Measurements from ENCODE around the gene GLP1R. TPM values are rescaled to one million over a fixed set of nuclear protein-coding genes. Genes with fewer than 3 reads are reported as not detected.

The GLP1R gene
- total RNA-seq, 3 donors from 2014 or later (not counting 1 experiment from before 2014, with no cell fraction given): 2.2 to 6.5 (median 3.0) TPM

- H3K9me3 ChIP-seq (ENCODE audit: control insufficient read depth, insufficient read depth, low read length): no peaks in the 10 kb centered on the region
- no peaks in the 10 kb centered on the region for H3K27me3 ChIP-seq (ENCODE audit: control insufficient read depth, insufficient read depth, low read length)
- Mint-ChIP-seq H3K4me1 (no peaks in the 10 kb centered on the region), H3K27me3 (ENCODE audit: low read depth in 2 of 2) (peaks cover 0 to 7% of the 10 kb centered on the region in 2 donors), H3K27ac (no peak overlapping the region), H3K36me3 (no peaks in the 10 kb centered on the region), H3K9me3 (no peaks in the 10 kb centered on the region), H3K4me3 (no peak overlapping the region)
- H3K4me1 ChIP-seq (ENCODE audit: control insufficient read depth, insufficient read depth, low read length): no peaks in the 10 kb centered on the region
- ATAC-seq (peak in 1 of 3 donors; percentile 34), DNase-seq (no peak)
- intact Hi-C loops (cut with micrococcal nuclease): no loop called here
- no peaks in the 10 kb centered on the region for H3K36me3 ChIP-seq (ENCODE audit: control insufficient read depth, insufficient read depth, low read length)
- WGBS (ENCODE audit: insufficient coverage): 93% methylated on average over 9 of the region's 9 CpGs
- H3K4me3 ChIP-seq (ENCODE audit: low read length): no peak overlapping the region
- H3K27ac ChIP-seq (ENCODE audit: low read length): no peak overlapping the region
- TF ChIP-seq CTCF (IDR thresholded peaks at IDR 0.05): no peak
Measured at GRCh38 chr6:39072830-39073229, 24.2 kb downstream of the GLP1R start.

GRCh38 chr6:39073471-39074355 lies 25.1 kb downstream of the GLP1R start:
- ATAC-seq: no peak
- H3K4me1 Mint-ChIP-seq: no peaks in the 10 kb centered on the region
- intact Hi-C loops (cut with micrococcal nuclease): no loop called here

DNA sequence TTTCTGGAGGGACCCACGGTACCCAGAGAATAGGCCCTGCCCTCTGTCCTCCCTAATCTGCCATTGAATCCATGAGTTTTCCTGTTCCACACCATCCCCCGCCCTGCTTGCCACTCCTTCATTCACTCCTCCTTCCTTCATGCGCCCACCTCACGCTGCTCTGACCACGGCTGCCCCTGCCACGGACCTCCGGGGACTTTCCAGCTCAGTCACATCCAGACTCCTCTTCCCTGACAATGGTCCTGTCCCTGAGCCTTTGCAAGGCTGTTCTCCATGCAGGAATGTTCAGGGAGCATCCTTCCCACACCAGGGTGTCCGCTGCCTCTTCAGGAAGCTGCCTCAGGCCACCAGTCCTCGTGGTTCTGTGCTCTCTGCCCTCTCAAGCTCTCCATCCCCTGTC lies 25.9 kb downstream of the GLP1R start:
- H3K4me1 Mint-ChIP-seq: no peaks in the 10 kb centered on the region
- no peak overlapping the region for H3K4me3 ChIP-seq (ENCODE audit: low read length)
- no peaks in the 10 kb centered on the region for H3K9me3 Mint-ChIP-seq
- no peak for TF ChIP-seq CTCF (IDR thresholded peaks at IDR 0.05)
- no peaks in the 10 kb centered on the region for H3K27me3 ChIP-seq (ENCODE audit: control insufficient read depth, insufficient read depth, low read length)
- H3K36me3 ChIP-seq (ENCODE audit: control insufficient read depth, insufficient read depth, low read length): no peaks in the 10 kb centered on the region
- peaks cover 0 to 7% of the 10 kb centered on the region in 2 donors for H3K27me3 Mint-ChIP-seq (ENCODE audit: low read depth in 2 of 2)
- 82% methylated on average over 9 of the region's 9 CpGs for WGBS (ENCODE audit: insufficient coverage)
- H3K9me3 ChIP-seq (ENCODE audit: control insufficient read depth, insufficient read depth, low read length): no peaks in the 10 kb centered on the region
- no peak overlapping the region for H3K27ac Mint-ChIP-seq
- no peak overlapping the region for H3K4me3 Mint-ChIP-seq
- intact Hi-C loops (cut with micrococcal nuclease): no loop called here
- H3K36me3 Mint-ChIP-seq: no peaks in the 10 kb centered on the region
- no peaks in the 10 kb centered on the region for H3K4me1 ChIP-seq (ENCODE audit: control insufficient read depth, insufficient read depth, low read length)
- H3K27ac ChIP-seq (ENCODE audit: low read length): no peak overlapping the region
- ATAC-seq (no peak), DNase-seq (peak in 1 of 2 donors; percentile 4)

More at GRCh38 chr6:39073471-39074355, 25.1 kb downstream of the GLP1R start:
- no peaks in the 10 kb centered on the region for H3K36me3 ChIP-seq (ENCODE audit: control insufficient read depth, insufficient read depth, low read length)
- no peaks in the 10 kb centered on the region for H3K9me3 Mint-ChIP-seq
- H3K9me3 ChIP-seq (ENCODE audit: control insufficient read depth, insufficient read depth, low read length): no peaks in the 10 kb centered on the region
- H3K27ac ChIP-seq (ENCODE audit: low read length): no peak overlapping the region
- H3K36me3 Mint-ChIP-seq: no peaks in the 10 kb centered on the region
- no peak overlapping the region for H3K4me3 ChIP-seq (ENCODE audit: low read length)
- TF ChIP-seq CTCF (IDR thresholded peaks at IDR 0.05): no peak
- 93% methylated on average over 17 of the region's 17 CpGs for WGBS (ENCODE audit: insufficient coverage)
- H3K4me3 Mint-ChIP-seq: no peak overlapping the region
- no peaks in the 10 kb centered on the region for H3K4me1 ChIP-seq (ENCODE audit: control insufficient read depth, insufficient read depth, low read length)
- H3K27me3 ChIP-seq (ENCODE audit: control insufficient read depth, insufficient read depth, low read length): no peaks in the 10 kb centered on the region
- H3K27ac Mint-ChIP-seq: no peak overlapping the region
- no peak for DNase-seq
- peaks cover 0 to 7% of the 10 kb centered on the region in 2 donors for H3K27me3 Mint-ChIP-seq (ENCODE audit: low read depth in 2 of 2)
